ENCODE measurements around the gene CHKA. TPM values are rescaled to one million over a fixed set of nuclear protein-coding genes. Genes with fewer than 3 reads are reported as not detected.

Gene CHKA
- total RNA-seq, 1 experiment from 2014 or later = 63.0 TPM

- Histone ChIP-seq H3T11ph (ENCODE audit: low read length) (no peak overlapping the region), H3K79me2 (ENCODE audit: insufficient read depth, low read length) (no peaks in the 10 kb centered on the region), H4K5ac (ENCODE audit: insufficient read length, low read depth, low read length) (no peak overlapping the region), H4K8ac (replicated peaks; ENCODE audit: insufficient read length, low read depth, low read length) (no peak overlapping the region), H2BK120ac (ENCODE audit: low read depth, low read length, poor library complexity, severe bottlenecking) (no peak overlapping the region), H3K4me2 (ENCODE audit: insufficient read depth, insufficient read length, low read length) (no peak overlapping the region), H3K9ac (ENCODE audit: extremely low read depth, insufficient read length, low read length) (no peak overlapping the region), H3K27ac (ENCODE audit: insufficient read length, low read depth, low read length) (no peak overlapping the region), H3K23ac (ENCODE audit: insufficient read length, low read depth, low read length) (no peak overlapping the region), H4K91ac (ENCODE audit: insufficient read length, low read depth, low read length) (no peak overlapping the region), H3K23me2 (ENCODE audit: insufficient read length, low read depth, low read length, poor library complexity, severe bottlenecking) (no peaks in the 10 kb centered on the region), H3K14ac (ENCODE audit: insufficient read depth, low read length) (no peak overlapping the region), H2AK5ac (ENCODE audit: insufficient read length, low read length) (no peak overlapping the region), H3K4ac (ENCODE audit: low read depth, low read length) (no peak overlapping the region), H2BK5ac (ENCODE audit: insufficient read length, low read length) (no peak overlapping the region), H3K79me1 (ENCODE audit: insufficient read depth, low read depth, low read length, poor library complexity, severe bottlenecking) (no peaks in the 10 kb centered on the region), H3K9me3 (ENCODE audit: control insufficient read depth, low read depth, low read length) (no peaks in the 10 kb centered on the region), H2AFZ (ENCODE audit: low read length) (no peak overlapping the region), H3K4me1 (ENCODE audit: insufficient read depth, low read length) (no peaks in the 10 kb centered on the region), H3K56ac (ENCODE audit: insufficient read length, low read depth, low read length) (no peak overlapping the region), H3K27me3 (ENCODE audit: insufficient read depth, low read length) (no peaks in the 10 kb centered on the region), H2BK20ac (ENCODE audit: low read depth, low read length, poor library complexity, severe bottlenecking) (no peak overlapping the region), H2BK12ac (ENCODE audit: insufficient read length, low read depth, low read length) (no peak overlapping the region), H2BK15ac (ENCODE audit: low read depth, low read length) (no peak overlapping the region), H3K18ac (ENCODE audit: insufficient read length, low read depth, low read length) (no peak overlapping the region), H4K20me1 (ENCODE audit: control insufficient read depth, insufficient read depth, insufficient read length) (no peaks in the 10 kb centered on the region)
- Mint-ChIP-seq H3K4me3 (no peak overlapping the region), H3K27ac (no peak overlapping the region), H3K4me1 (no peaks in the 10 kb centered on the region), H3K36me3 (ENCODE audit: insufficient read depth in 1 of 3, low read depth in 3 of 3) (peaks cover 20 to 80% (median 48%) of the 10 kb centered on the region in 3 experiments; a peak in 6 of 7 replicates), H3K9me3 (no peaks in the 10 kb centered on the region), H3K27me3 (ENCODE audit: low read depth) (no peaks in the 10 kb centered on the region)
- DNase-seq = no peak
- WGBS (ENCODE audit: extremely low coverage, insufficient read length, low lambda C conversion rate) = no CpG with 5 or more reads among the region's 5 CpGs
- no peak for TF ChIP-seq CTCF (conservative IDR thresholded peaks at IDR 0.05)
Observed at GRCh38 chr11:68168694-68169093, 47.5 kb upstream of the CHKA start.

All from H9 (cell line).